ENCODE results near the gene TMEM169. TPM values are rescaled to one million over a fixed set of nuclear protein-coding genes. Genes with fewer than 3 reads are reported as not detected.

The TMEM169 gene
- polyA plus RNA-seq, 1 experiment = 0.16 TPM

DNA sequence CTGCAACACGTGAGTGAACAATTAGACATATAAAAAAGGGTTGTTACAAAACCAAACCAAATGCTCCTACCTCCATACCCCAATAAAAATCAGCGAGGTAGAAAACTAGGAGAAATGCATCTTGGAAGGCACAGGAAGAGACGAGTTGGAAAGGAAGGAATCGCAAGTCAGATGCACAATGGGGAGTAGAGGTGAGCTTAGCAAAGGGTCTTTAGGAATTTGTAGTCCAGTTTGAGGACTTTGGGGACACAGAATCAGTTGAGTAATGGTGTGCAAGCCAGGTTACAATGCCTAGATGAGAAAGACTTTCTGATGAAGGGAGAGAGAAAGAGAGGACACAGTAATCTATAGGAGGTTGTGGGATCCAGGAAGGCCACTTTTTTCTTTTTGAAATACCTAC lies 63.1 kb downstream of the TMEM169 start:
- Histone ChIP-seq H3K27ac (ENCODE audit: low read depth, low read length) (no peak overlapping the region), H3K27me3 (ENCODE audit: control insufficient read depth, insufficient read depth, low read length) (no peaks in the 10 kb centered on the region), H3K9me3 (ENCODE audit: control insufficient read depth, insufficient read depth, low read length) (no peaks in the 10 kb centered on the region), H3K4me3 (ENCODE audit: low read depth, low read length) (no peak overlapping the region)
- DNase-seq (ENCODE audit: low read depth, low spot score) = no peak
- ChIA-PET POLR2A (interaction anchor here (0.6 kb wide), 1 partner anchor 50 kb away, joined by 3 read pairs; no protein-coding TSS in a partner anchor), CTCF (interaction anchor here (0.8 kb wide), 1 partner anchor 15 kb away, joined by 3 read pairs; no protein-coding TSS in a partner anchor)
- no peak for TF ChIP-seq CTCF (IDR thresholded peaks at IDR 0.05; ENCODE audit: low read depth, low read length)

GRCh38 chr2:216146573-216146972 lies 64.9 kb downstream of the TMEM169 start:
- no peak for DNase-seq (ENCODE audit: low read depth, low spot score)
- POLR2A ChIA-PET = interaction anchor here (0.5 kb wide), 1 partner anchor 13 kb away, joined by 3 read pairs; no protein-coding TSS in a partner anchor
- Histone ChIP-seq H3K27me3 (ENCODE audit: control insufficient read depth, insufficient read depth, low read length) (no peaks in the 10 kb centered on the region), H3K4me3 (ENCODE audit: low read depth, low read length) (no peak overlapping the region), H3K9me3 (ENCODE audit: control insufficient read depth, insufficient read depth, low read length) (no peaks in the 10 kb centered on the region), H3K27ac (ENCODE audit: low read depth, low read length) (no peak overlapping the region)
- no peak for TF ChIP-seq CTCF (IDR thresholded peaks at IDR 0.05; ENCODE audit: low read depth, low read length)
- CTCF ChIA-PET = no interaction called here

- DNase-seq (ENCODE audit: low read depth, low spot score) = no peak
- H3K9me3 ChIP-seq (ENCODE audit: control insufficient read depth, insufficient read depth, low read length) = no peaks in the 10 kb centered on the region
- H3K4me3 ChIP-seq (ENCODE audit: low read depth, low read length) = no peak overlapping the region
- CTCF ChIA-PET = interaction anchor here (0.8 kb wide), 1 partner anchor 33 kb away, joined by 4 read pairs; no protein-coding TSS in a partner anchor
- POLR2A ChIA-PET = interaction anchor here (0.5 kb wide), 1 partner anchor 12 kb away, joined by 3 read pairs; no protein-coding TSS in a partner anchor
- H3K27me3 ChIP-seq (ENCODE audit: control insufficient read depth, insufficient read depth, low read length) = no peaks in the 10 kb centered on the region
- no peak for TF ChIP-seq CTCF (IDR thresholded peaks at IDR 0.05; ENCODE audit: low read depth, low read length)
- H3K27ac ChIP-seq (ENCODE audit: low read depth, low read length) = no peak overlapping the region
Measured at GRCh38 chr2:216147172-216148131, 65.7 kb downstream of the TMEM169 start.

DNA sequence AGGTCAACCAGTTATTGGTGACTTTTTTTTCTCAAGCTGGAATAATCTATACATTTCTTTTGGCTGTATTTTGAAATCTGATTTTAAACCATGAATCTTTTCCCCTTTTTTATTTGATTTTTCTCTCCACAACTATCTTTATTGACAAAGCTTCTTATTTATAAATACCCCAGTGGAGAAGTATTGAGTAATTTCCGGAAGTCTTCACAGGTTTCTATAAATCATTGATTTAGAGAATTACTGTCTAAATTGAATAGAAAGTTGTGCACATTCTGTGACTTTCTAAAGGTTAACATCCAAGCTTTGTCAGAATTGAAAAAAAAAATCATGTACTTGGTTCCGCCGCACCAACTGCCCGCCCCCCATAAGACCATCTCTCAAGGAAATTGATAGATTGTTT lies 67.3 kb downstream of the TMEM169 start:
- Histone ChIP-seq H3K27me3 (ENCODE audit: control insufficient read depth, insufficient read depth, low read length) (no peaks in the 10 kb centered on the region), H3K4me3 (ENCODE audit: low read depth, low read length) (no peak overlapping the region), H3K9me3 (ENCODE audit: control insufficient read depth, insufficient read depth, low read length) (no peaks in the 10 kb centered on the region), H3K27ac (ENCODE audit: low read depth, low read length) (no peak overlapping the region)
- CTCF ChIA-PET = interaction anchor here (0.8 kb wide), 1 partner anchor 35 kb away, joined by 3 read pairs; no protein-coding TSS in a partner anchor
- TF ChIP-seq CTCF (IDR thresholded peaks at IDR 0.05; ENCODE audit: low read depth, low read length) = no peak
- DNase-seq (ENCODE audit: low read depth, low spot score) = no peak
- POLR2A ChIA-PET = interaction anchor here (1.2 kb wide), 1 partner anchor 11 kb away, joined by 3 read pairs; no protein-coding TSS in a partner anchor

GRCh38 chr2:216149741-216150140 lies 68.0 kb downstream of the TMEM169 start:
- Histone ChIP-seq H3K9me3 (ENCODE audit: control insufficient read depth, insufficient read depth, low read length) (no peaks in the 10 kb centered on the region), H3K4me3 (ENCODE audit: low read depth, low read length) (no peak overlapping the region), H3K27me3 (ENCODE audit: control insufficient read depth, insufficient read depth, low read length) (no peaks in the 10 kb centered on the region), H3K27ac (ENCODE audit: low read depth, low read length) (peak overlapping the region; percentile 31)
- DNase-seq (ENCODE audit: low read depth, low spot score) = no peak
- no peak for TF ChIP-seq CTCF (IDR thresholded peaks at IDR 0.05; ENCODE audit: low read depth, low read length)
- POLR2A ChIA-PET = interaction anchor here (1.2 kb wide), 1 partner anchor 10 kb away, joined by 3 read pairs; no protein-coding TSS in a partner anchor
- CTCF ChIA-PET = interaction anchor here (0.5 kb wide), 1 partner anchor 20 kb away, joined by 3 read pairs; no protein-coding TSS in a partner anchor

Measured in AG04450 (cell line).